GM12865 (cell line): ENCODE results near the gene UBA52.

Experiments used
- DNase-seq: peaks from one replicate; pipeline ENCODE4 v3.0.0; 2010; ENCODE audit warnings: low read depth
- H3K4me3 ChIP-seq: 2 replicates; pipeline ENCODE4 v1.5.1; 2011; ENCODE audit warnings: mild to moderate bottlenecking, low read depth, low read length, control low read depth
- TF ChIP-seq, protein P1 (sequence below): IDR thresholded peaks from 2 replicates; pipeline ENCODE4 v1.5.1; 2011; ENCODE audit warnings: low read length, control low read depth, low read depth, inconsistent platforms; ENCODE audit not compliant: insufficient read depth; ENCODE audit errors: missing control alignments

Gene UBA52

DNA sequence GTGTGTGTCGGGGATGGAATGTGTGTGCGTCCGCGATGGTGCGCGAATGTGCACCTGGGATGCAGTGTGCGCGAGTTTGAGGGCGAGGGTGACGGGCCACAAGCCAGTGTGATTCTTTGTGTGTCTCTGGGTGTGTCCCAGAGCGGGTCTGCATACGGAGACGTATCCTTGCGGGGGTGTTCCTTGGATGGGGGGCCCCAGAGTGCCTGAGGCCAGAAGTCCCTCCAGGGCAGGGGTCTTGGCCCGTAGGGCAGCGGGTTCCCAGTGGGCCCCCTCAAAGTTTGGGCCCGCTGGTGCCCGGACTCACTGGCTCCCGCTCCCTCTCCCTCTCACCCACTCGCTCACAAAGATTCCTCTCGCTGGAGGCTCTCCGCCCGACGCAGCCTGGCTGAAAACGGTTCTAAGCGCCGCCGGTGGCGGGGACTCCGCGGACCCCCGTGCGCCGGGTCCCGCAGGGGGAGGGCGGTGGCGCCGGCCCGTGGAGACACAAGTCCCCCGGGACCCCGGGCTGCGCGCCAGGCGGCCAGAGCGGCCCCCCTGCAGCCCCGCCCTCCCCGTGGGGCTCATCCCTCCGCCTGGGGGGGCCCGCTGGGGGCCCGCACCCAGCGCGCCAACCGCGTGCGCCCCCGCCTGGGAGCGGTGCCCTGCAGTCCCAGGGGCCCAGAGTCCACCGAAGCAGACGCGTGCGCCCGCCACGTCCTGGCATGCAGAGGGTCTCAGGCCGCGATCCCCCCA lies 34.1 kb downstream of the UBA52 start:
- no peak overlapping the region for H3K4me3 ChIP-seq
- DNase-seq, result no peak
- TF ChIP-seq, protein P1, sequence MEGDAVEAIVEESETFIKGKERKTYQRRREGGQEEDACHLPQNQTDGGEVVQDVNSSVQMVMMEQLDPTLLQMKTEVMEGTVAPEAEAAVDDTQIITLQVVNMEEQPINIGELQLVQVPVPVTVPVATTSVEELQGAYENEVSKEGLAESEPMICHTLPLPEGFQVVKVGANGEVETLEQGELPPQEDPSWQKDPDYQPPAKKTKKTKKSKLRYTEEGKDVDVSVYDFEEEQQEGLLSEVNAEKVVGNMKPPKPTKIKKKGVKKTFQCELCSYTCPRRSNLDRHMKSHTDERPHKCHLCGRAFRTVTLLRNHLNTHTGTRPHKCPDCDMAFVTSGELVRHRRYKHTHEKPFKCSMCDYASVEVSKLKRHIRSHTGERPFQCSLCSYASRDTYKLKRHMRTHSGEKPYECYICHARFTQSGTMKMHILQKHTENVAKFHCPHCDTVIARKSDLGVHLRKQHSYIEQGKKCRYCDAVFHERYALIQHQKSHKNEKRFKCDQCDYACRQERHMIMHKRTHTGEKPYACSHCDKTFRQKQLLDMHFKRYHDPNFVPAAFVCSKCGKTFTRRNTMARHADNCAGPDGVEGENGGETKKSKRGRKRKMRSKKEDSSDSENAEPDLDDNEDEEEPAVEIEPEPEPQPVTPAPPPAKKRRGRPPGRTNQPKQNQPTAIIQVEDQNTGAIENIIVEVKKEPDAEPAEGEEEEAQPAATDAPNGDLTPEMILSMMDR, result no peak

DNA sequence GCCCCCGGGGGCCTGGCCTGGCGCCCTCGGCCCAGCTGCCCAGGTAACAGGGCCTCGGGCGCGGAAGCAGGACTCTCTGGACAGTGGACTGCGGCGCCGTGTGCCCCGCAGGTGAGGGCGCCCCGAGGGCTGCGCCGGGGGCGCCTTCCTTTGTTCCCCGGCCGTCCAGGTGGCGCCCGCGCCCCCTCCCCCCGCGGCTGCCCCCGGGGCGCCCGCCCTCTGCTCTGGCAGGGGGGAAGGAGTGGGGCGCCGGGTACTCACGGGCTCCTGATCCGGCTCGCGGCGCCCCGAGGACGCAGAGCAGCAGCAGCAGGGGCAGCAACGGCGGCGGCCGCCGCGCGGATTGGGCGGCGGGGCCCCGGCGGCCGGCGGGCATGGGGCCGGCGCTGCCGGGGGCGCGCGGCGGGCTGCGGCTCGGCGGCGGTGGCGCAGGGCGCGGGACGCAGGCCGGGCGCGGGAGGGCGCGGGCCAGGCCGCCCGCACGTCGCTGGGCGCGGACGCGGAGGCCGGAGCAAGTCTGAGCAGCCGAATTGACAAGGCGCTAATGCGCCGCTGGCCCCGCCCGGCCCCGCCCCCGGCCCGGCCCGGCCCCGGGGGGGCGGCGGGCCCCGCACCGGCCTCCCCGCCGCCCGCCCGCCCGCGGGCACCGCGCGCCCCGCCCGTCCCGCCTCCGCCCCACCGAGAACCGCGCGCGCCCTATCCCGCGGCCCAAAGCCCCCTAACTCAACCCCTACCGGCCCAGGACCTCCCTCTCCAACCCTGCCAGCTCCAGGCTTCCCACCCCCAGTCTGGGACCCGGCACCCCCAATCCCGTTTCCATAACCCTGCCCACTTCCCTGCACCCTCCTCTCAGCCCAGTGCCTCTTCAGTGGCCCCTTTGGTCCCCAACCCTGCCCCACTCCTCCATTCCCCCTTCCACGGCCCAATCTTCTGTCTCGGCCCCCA lies 34.9 kb downstream of the UBA52 start, which contains the start of gene CRLF1:
CRLF1 (minus strand) TSS at position 519 of the 945 bp plus-strand sequence; CDS start at position 376, 143 bp downstream.
- TF ChIP-seq, protein P1, result no peak
- no peak within 1 kb of the TSS for H3K4me3 ChIP-seq
- DNase-seq, result no peak

DNA sequence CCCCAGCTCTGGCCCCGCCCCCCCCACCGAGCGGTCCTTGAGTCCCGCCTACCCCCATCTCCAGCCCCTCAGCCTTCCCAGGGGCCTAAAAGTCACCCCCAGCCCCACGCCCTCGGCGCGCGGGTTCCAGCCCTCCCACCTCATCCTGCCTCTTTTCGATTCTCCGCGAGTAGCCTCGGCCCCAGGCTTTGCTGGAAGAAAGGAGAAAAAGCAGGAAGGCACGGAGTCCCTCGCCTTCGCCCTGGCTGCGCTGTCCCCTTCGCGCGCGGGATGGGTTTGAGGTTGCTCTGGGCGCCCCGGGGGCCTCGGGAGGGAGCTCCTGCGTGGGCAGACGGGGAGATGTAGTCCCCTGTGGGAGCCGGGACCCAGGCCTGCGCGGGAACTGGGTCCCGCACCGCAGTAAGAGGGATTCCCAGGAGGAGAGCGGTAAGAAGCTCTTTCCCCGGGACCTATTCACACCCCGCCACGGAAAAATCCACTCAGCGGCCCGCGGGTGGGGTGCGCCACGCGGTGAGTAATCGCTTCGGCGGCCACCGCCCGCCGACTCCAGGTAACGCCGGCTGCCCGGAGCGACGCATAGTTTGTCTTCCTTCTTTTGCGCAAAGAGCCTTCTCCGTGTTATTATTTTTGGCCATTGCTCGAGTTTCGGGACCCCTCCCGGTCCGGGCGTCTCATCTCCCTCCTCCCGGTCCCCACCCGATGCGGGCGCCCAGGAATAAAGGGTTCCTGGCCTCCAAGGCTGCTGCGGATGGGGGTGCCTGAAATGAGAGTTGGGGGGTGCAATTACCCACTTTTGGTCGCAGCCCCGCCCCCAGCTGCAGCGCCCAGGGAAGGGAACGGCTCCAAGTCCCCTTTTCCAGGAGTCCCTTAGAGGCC lies 35.8 kb downstream of the UBA52 start:
- TF ChIP-seq, protein P1, result no peak
- H3K4me3 ChIP-seq, result no peak overlapping the region
- DNase-seq, result no peak

DNA sequence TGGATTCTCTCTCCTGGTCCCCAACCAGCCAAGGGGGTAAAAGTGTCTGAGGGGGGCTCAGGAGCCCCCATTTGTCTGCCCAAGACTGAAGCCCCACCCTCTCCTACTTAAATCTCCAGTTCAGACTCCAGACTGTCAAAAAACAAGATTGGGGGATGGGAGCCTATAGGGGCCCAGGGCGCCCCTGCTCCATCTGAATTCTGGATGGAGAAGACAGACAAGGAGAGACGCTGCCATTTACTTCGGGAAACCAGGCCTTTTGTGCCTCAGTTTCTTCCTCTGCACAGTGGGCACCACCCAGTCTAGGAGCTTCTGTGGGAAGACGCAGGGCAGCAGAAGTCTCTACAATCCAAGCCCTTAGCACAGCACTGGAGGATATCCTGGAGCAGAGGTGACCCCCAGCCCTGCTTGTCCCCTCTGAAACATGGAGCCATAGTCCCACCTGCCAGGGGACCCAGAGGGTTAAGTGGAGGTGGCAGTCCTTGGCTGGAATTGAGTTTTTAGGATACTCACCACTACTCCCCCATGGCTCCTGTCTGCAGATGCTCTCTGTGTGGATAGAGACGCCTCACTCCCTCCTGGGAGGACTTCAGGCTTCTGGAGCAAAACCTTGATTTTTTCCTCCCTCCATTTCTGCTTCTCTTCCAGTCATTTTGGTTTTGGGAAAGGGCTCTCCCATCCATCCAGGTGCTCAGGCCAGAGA lies 36.6 kb downstream of the UBA52 start:
- TF ChIP-seq, protein P1, result no peak
- no peak overlapping the region for H3K4me3 ChIP-seq
- no peak for DNase-seq

DNA sequence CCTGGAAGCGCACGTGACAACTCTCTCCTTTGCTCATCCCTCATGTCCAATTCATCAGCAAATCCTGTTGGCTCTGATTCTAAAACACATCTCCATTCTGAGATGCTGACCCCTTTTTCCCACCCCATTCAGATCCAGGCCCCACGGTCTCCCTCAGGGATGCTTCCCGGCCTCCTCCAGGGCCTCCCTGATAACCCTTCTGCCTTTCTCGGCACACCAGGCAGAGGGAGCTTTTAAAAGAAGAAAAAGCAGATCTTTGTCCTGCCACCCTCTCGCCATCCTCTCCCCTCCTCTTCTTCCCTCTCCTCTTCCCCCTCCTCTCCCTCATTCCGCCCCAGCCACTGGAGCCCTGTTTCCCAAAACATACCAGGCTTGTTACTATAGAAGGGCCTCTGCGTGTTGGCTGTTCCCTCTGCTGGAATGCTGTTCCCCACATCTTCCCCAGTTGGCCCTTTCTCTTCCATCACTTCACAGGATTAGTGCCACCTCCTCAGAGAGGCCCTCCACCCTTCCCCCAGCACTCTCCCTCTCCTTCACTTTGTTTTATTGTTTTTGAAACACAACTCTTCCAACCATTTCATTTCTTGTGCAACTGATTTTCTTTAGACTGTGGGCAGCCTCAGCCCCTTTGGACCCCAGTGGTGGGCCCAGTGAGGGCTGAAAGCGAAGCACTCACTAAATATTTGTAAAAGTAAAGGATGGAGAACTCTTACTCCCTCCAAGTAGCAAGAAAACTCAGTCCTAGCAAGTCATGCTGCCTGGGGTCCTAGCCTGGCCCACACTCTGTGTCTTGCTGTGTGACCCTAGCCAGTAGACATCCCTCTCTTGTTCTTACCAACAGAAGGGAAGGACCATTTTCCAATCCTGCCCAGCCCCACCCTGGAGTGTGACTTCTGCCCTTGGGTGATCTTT lies 37.4 kb downstream of the UBA52 start:
- TF ChIP-seq, protein P1, result no peak
- no peak for DNase-seq

More for the DNA sequence above, 37.4 kb downstream of the UBA52 start:
- no peak overlapping the region for H3K4me3 ChIP-seq
